Renal cortex interstitium (tissue), 11 donors: ENCODE results near the gene IL1RAP. TPM values are rescaled to one million over a fixed set of nuclear protein-coding genes. Genes with fewer than 3 reads are reported as not detected.

Experiments used
- DNase-seq, 11 donors: peaks; one replicate each; pipeline ENCODE4 v3.0.0-alpha.2; 2013; ENCODE audit warnings: low read depth in 9 of 11, low spot score in 4 of 11; ENCODE audit errors: extremely low read depth in 1 of 11
- polyA plus RNA-seq, 3 donors: library from polyadenylated mRNA; unstranded; fragments of 120-200 nt; gene quantifications; one replicate each; pipeline ENCODE4 v1.2.1, GENCODE V29; 2013; ENCODE audit not compliant: insufficient read length in 3 of 3

Gene IL1RAP
- polyA plus RNA-seq, 3 donors = 15.9 to 18.3 (median 18.1) TPM

DNA sequence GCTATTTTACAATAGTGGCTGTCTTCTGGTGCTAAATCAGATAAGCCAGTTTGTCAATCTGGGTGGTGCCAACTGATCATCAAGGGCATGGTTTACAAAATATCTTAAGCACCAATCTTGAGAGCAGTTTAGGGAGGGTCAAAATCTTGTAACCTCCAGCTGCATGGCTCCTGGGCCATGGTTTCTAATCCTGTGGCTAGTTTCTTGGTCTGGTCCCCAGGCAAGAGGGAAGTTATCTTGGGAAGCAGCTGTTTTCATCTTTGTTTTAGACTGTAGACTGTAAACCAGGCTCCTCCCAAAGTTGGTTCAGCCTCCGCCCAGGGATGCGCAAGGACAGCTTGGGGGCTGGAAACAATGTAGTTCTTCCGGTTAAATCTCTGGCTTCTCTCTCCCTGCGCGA is 166.8 kb downstream of the IL1RAP start:
- no peak for DNase-seq

GRCh38 chr3:190684776-190685175 is 170.9 kb downstream of the IL1RAP start:
- no peak for DNase-seq

DNA sequence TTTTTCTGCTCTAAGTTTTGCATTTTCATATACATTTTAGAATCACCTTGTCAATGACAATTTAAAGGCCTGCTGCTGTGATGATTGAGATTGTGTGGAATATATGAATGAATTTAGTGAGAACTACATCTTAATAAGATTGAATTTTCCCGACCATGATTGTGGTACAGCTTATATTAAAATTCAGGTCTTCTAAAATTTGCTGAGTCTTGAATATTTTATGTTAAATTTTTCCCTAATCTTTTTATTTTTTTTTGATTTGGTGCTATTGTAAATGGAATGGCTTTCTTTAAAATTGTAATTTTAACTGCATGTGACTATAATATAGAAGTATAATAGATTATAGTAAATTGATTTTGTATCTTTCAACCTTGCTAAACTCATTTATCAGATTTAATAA is 172.1 kb downstream of the IL1RAP start:
- DNase-seq = no peak

DNA sequence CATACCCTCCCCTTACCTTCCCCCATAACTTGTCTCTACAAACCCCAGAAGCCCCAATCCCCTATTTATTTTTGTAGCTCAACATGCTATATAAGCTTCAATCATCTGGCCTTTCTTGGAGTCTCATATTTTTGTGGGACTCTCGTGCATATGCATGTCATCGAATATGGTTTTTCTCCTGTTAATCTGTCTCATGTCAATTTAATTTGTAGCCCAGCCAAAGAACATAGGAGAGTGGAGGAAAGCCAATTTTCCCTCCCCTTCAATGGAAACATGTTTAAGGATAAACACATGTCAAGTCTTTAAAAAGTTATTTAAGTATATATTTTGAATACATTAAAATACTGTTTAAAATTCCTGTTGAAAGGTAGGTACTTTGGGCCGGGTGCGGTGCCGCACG is 176.4 kb downstream of the IL1RAP start:
- no peak for DNase-seq

- DNase-seq = no peak
Measured at GRCh38 chr3:190692256-190692655, 178.4 kb downstream of the IL1RAP start.

- DNase-seq = no peak
Measured at GRCh38 chr3:190694335-190695001, 180.6 kb downstream of the IL1RAP start.

DNA sequence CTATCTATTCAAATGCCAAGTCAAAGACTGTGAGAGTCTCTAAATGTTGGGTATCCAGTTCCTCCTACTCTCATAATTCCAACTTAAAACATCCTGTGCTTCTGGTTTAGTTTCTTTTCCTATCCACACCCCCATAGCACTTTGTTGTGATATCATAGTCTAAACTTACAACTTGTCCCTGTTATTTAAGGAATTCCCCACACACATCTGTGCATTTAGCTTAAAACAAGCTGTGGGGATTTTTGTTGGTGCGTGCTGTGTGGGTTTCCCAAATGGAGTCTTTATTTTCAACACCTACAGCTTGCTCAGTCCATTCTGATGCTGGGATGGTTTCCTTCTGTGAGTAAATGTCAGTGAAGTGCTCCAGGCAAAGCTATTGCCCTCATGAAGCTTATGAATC is 181.3 kb downstream of the IL1RAP start:
- DNase-seq = no peak

DNA sequence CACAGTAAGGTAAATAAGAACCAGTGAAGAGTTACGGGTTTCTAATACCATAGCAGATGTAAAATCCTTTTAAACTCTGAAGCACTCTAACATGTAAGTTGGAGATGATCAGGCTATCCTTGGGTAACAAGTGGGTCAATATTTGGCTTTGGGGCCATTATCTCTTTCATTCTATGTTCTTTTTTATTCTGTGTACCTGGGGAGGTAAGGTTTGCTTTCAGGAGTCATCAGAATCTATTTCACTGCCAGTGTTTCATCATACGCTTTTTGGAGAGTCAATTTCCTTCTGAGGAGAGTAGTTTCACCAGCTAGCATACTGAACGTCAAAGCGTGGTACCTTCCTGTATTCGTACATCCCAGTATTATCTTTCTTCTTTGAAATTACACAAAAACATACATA is 182.1 kb downstream of the IL1RAP start:
- no peak for DNase-seq

DNA sequence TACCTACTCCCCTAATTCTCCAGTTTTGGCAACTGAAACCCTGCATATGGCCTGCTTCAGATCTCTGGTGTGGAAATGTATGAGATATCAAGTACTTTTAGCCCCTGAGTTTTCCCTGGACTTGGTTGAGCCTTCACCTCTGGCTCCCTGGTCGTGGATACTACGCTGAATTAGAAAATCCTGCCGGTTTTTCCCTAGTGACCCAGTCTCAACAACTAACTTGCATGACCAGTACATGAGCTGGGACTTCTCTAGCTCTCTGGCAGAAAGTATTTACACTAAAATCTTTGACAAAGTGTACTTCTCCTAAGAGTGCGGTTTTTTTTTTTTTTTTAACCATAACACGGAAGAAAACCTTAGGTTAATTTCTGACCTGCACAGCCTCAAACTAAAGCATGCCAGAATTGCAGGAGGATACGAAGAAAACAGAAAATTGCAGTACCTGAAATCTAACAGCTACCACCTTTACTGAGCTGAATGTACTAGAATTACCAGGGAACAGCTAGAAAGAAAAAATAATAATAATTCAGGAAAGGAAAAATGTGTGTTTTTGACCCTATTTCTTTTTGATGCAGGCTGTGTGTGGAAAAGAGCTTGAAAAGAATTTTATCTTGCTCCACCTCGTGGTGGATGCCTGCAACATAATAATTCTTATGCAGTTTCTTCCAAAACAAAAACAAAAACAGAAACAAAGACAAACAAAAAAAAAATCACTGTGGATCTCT is 183.1 kb downstream of the IL1RAP start:
- peak in 1 of 11 donors; percentile 29 for DNase-seq

- no peak for DNase-seq
Measured at GRCh38 chr3:190697502-190697830, 183.6 kb downstream of the IL1RAP start.

DNA sequence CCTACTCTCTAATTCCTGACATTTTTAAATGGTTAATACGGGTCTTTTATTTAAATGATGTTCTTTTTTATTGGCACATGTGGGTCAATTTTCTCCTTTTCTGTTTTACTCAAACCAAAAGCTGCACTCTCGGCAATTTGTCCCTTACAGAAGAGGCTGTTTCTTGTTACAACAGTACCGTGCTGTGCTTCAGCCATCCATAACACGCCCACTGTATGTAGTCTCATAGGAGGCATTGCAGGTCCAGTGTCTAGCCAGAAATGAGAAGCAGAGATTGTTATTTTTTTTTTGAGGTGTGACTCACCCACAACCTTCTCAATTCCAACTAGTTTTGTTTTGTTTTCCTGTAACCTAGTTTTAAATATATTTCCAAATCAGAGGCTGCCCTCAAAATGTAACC is 184.0 kb downstream of the IL1RAP start:
- no peak for DNase-seq

- DNase-seq = no peak
Measured at GRCh38 chr3:190699776-190700175, 185.9 kb downstream of the IL1RAP start.

- DNase-seq = peak in 2 of 11 donors; percentile 24 to 39
Measured at GRCh38 chr3:190701096-190701532, 187.2 kb downstream of the IL1RAP start.

DNA sequence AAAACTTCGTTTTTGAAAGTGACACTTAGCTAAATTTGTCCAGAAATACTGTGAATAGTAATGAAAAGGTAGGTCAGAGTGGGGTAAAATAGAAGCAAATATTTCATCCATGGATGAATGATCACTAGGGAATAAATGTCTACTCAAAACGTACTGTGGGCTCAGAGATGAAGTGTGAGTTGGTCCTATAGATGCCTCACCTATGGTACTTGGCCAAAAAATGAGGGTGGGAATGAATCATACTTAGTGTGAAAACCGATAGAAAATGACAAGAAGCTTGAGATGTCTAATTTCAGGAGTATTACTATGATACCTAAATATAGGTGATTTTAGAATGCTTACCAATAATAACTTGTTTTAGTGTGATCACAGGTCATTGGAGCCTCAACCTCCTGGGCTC is 192.7 kb downstream of the IL1RAP start:
- no peak for DNase-seq

Other genes with a start within 250 kb of the IL1RAP start
- gene CLDN1, start 191.6 kb upstream of the IL1RAP start, polyA plus RNA-seq = 10 to 100 TPM; 52.4 to 65.2 (median 58.3) TPM
- 10 to 100 TPM; 31.9 to 35.9 (median 35.2) TPM for gene CLDN16, start 125.9 kb upstream of the IL1RAP start, polyA plus RNA-seq
- gene TMEM207, start 64.2 kb upstream of the IL1RAP start, polyA plus RNA-seq = 10 to 100 TPM; 17.7 to 25.9 (median 19.7) TPM